Panc1 (cell line): ENCODE results near the gene NTMT1. TPM values are rescaled to one million over a fixed set of nuclear protein-coding genes. Genes with fewer than 3 reads are reported as not detected.

Source experiments
- ATAC-seq: fragments of 200-7000 bp; cut with Tn5 transposase; 2 replicates; pipeline ENCODE4 v1.9.1; 2020; ENCODE audit warnings: mild to moderate bottlenecking, moderate library complexity
- BruUV-seq: library from RNA; stranded (reverse); fragments of 400-500 nt; replicated peaks from 2 replicates; lab custom pipeline; 2021; lab: Mats Ljungman, UMichigan
- CTCF ChIA-PET: fragments of 300-600 bp; sonication (Branson Sonifier 250); formaldehyde crosslinking; loops from one replicate; lab custom pipeline; 2022; ENCODE audit warnings: antibody characterized with exemption; lab: Charles Lee
- POLR2A ChIA-PET: fragments of 300-600 bp; sonication (Branson Sonifier 250); formaldehyde crosslinking; loops from one replicate; lab custom pipeline; 2022; ENCODE audit warnings: antibody characterized with exemption; lab: Charles Lee
- DNase-seq: peaks from one replicate; pipeline ENCODE4 v3.0.0-alpha.2; 2010; ENCODE audit warnings: low read depth, low spot score
- H3K27ac ChIP-seq: 2 replicates; pipeline ENCODE4 v1.5.1; 2011; ENCODE audit warnings: mild to moderate bottlenecking, low read length, inconsistent platforms
- H3K27me3 ChIP-seq: fragments of 200-500 bp; sonication (Bioruptor generic); 2 replicates; pipeline ENCODE4 v1.6.0; 2014; ENCODE audit warnings: low read length, inconsistent platforms; ENCODE audit not compliant: control insufficient read depth, insufficient read depth
- H3K36me3 ChIP-seq: fragments of 200-500 bp; sonication (Bioruptor generic); 2 replicates; pipeline ENCODE4 v1.5.1; 2014; ENCODE audit warnings: inconsistent platforms, mild to moderate bottlenecking, low read length, moderate library complexity; ENCODE audit not compliant: control insufficient read depth, insufficient read depth
- H3K4me1 ChIP-seq: 2 replicates; pipeline ENCODE4 v1.5.1; 2011; ENCODE audit warnings: inconsistent platforms, mild to moderate bottlenecking, low read length, moderate library complexity; ENCODE audit not compliant: control insufficient read depth, insufficient read depth
- H3K4me3 ChIP-seq, 2 experiments: 2 replicates each; pipeline ENCODE4 v1.5.1; 2011 to 2012; ENCODE audit warnings: low read depth in 2 of 2, low read length in 2 of 2, mild to moderate bottlenecking in 2 of 2, inconsistent platforms in 1 of 2, moderate library complexity in 1 of 2
- H3K9me3 ChIP-seq: fragments of 200-500 bp; sonication (Bioruptor generic); 2 replicates; pipeline ENCODE4 v1.5.1; 2014; ENCODE audit warnings: low read depth, mild to moderate bottlenecking, inconsistent platforms, low read length, moderate library complexity; ENCODE audit not compliant: control insufficient read depth, insufficient read depth
- CTCF ChIP-seq: fragments of 450-650 bp; IDR thresholded peaks from 2 replicates; pipeline ENCODE4 v1.5.1; 2017; ENCODE audit warnings: mild to moderate bottlenecking
- POLR2AphosphoS5 ChIP-seq: IDR thresholded peaks from 2 replicates; pipeline ENCODE4 v1.6.1; 2012; ENCODE audit warnings: mild to moderate bottlenecking, low read depth, low read length, moderate library complexity
- REST ChIP-seq, 2 experiments: IDR thresholded peaks; 2 replicates each; pipeline ENCODE4 v1.6.1; 2011 to 2012; ENCODE audit warnings: low read depth in 2 of 2, control low read depth in 1 of 2, low read length in 1 of 2, mild to moderate bottlenecking in 1 of 2, moderate library complexity in 1 of 2; ENCODE audit not compliant: insufficient read depth in 1 of 2
- SIN3A ChIP-seq: IDR thresholded peaks from 2 replicates; pipeline ENCODE4 v1.6.1; 2012; ENCODE audit warnings: low read depth, mild to moderate bottlenecking, low read length, moderate library complexity, borderline replicate concordance; ENCODE audit not compliant: insufficient read depth
- TCF7L2 ChIP-seq: IDR thresholded peaks from 2 replicates; pipeline ENCODE4 v1.6.1; 2011; ENCODE audit warnings: mild to moderate bottlenecking, low read depth, low read length, inconsistent platforms
- in situ Hi-C: cut with HindIII; loops from 2 replicates; pipeline ENCODE4 v1.10.0; 2016; ENCODE audit warnings: low sequenced_read_pairs, low pct_unique_long_range_greater_than_20kb
- intact Hi-C: fragments of 100-400 bp; cut with micrococcal nuclease; formaldehyde crosslinking; loops from one replicate; pipeline ENCODE4 v1.10.0; 2022; ENCODE audit not compliant: unreplicated experiment
- total RNA-seq: library from RNA; stranded (reverse); gene quantifications from one replicate; pipeline ENCODE4 v1.2.1, GENCODE V29; 2021; ENCODE audit not compliant: unreplicated experiment

The NTMT1 gene
- total RNA-seq, 1 experiment from 2014 or later: 47.5 TPM

- ATAC-seq (no peak), DNase-seq (no peak)
- Histone ChIP-seq H3K4me3 (no peak overlapping the region), H3K27me3 (no peaks in the 10 kb centered on the region), H3K9me3 (no peaks in the 10 kb centered on the region), H3K4me1 (peaks cover 36% of the 10 kb centered on the region), H3K27ac (no peak overlapping the region), H3K36me3 (no peaks in the 10 kb centered on the region; the same call in 1 of the 2 replicates)
- no TSS peak for BruUV-seq
- in situ Hi-C loops (no loop called here), intact Hi-C loops (no loop called here)
- TF ChIP-seq SIN3A (no peak), REST (IDR thresholded peaks at IDR 0.05; ENCODE audit: insufficient read depth in 1 of 2, low read depth in 2 of 2, low read length in 1 of 2) (no peak), TCF7L2 (no peak)
- ChIA-PET CTCF (no interaction called here), POLR2A (no interaction called here)
Measured at GRCh38 chr9:129632460-129632859, 6.5 kb downstream of the NTMT1 start.

GRCh38 chr9:129633207-129633606 lies 7.2 kb downstream of the NTMT1 start:
- in situ Hi-C loops (no loop called here), intact Hi-C loops (no loop called here)
- ATAC-seq (no peak), DNase-seq (no peak)
- CTCF ChIA-PET: no interaction called here
- Histone ChIP-seq H3K36me3 (no peaks in the 10 kb centered on the region; the same call in 1 of the 2 replicates), H3K4me3 (no peak overlapping the region), H3K27ac (no peak overlapping the region), H3K4me1 (peaks cover 29% of the 10 kb centered on the region), H3K9me3 (no peaks in the 10 kb centered on the region), H3K27me3 (no peaks in the 10 kb centered on the region)
- POLR2A ChIA-PET: no interaction called here
- no peak for TF ChIP-seq CTCF
- no peak for TF ChIP-seq TCF7L2
- no peak for TF ChIP-seq POLR2AphosphoS5
- TF ChIP-seq SIN3A: no peak
- no peak for TF ChIP-seq REST (IDR thresholded peaks at IDR 0.05; ENCODE audit: insufficient read depth in 1 of 2, low read depth in 2 of 2, low read length in 1 of 2)
- BruUV-seq: no TSS peak
